Measurements from ENCODE around the gene FRMD3.

FRMD3 gene

DNA sequence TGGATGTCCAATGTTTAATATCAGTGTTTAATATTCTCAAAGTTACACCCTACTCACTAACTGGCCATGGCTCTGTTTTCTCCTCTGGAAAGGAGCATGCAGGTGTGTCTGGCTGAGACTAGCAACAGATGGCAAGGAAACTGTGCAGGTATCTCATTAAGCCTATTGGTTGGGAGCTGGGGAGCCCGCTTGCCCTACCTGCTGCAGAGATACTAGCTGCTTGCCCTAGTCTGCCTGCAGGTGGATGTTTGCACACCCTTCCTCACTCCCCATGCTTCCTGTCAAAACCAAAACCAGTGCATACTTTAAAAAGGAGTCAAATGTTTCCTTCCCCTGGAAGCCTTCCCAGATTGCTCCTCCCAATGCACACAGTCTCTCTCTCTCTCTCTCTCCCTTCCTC lies 247.0 kb downstream of the FRMD3 start:
- CTCF ChIA-PET, result no interaction called here
- TF ChIP-seq, protein P1, sequence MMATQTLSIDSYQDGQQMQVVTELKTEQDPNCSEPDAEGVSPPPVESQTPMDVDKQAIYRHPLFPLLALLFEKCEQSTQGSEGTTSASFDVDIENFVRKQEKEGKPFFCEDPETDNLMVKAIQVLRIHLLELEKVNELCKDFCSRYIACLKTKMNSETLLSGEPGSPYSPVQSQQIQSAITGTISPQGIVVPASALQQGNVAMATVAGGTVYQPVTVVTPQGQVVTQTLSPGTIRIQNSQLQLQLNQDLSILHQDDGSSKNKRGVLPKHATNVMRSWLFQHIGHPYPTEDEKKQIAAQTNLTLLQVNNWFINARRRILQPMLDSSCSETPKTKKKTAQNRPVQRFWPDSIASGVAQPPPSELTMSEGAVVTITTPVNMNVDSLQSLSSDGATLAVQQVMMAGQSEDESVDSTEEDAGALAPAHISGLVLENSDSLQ (IDR thresholded peaks at IDR 0.05), result no peak
- no peak for TF ChIP-seq FOXA1 (IDR thresholded peaks at IDR 0.05)
- TF ChIP-seq TARDBP (IDR thresholded peaks at IDR 0.05), result no peak
- TF ChIP-seq FOXK2 (IDR thresholded peaks at IDR 0.05), result no peak
- no peak for TF ChIP-seq NFRKB (IDR thresholded peaks at IDR 0.05)
- no peak for TF ChIP-seq ELF4 (IDR thresholded peaks at IDR 0.05)
- no peak for TF ChIP-seq SP1 (IDR thresholded peaks at IDR 0.05)
- no peak for TF ChIP-seq L3MBTL2 (conservative IDR thresholded peaks at IDR 0.05)
- TF ChIP-seq HDGF (IDR thresholded peaks at IDR 0.05; ENCODE audit: borderline replicate concordance), result no peak
- no peak for TF ChIP-seq CTBP1 (IDR thresholded peaks at IDR 0.05; ENCODE audit: borderline replicate concordance)
- no peak for TF ChIP-seq ZNF384 (IDR thresholded peaks at IDR 0.05)
- TF ChIP-seq BHLHE40 (IDR thresholded peaks at IDR 0.05; ENCODE audit: borderline replicate concordance), result no peak
- no peak for TF ChIP-seq SUZ12 (IDR thresholded peaks at IDR 0.05)
- no peak for TF ChIP-seq FOXM1 (IDR thresholded peaks at IDR 0.05; ENCODE audit: borderline replicate concordance)
- no peak for TF ChIP-seq LEF1 (IDR thresholded peaks at IDR 0.05; ENCODE audit: borderline replicate concordance)
- no peak for TF ChIP-seq ARNT (IDR thresholded peaks at IDR 0.05)
- POLR2A ChIA-PET, result no interaction called here
- no peak for DNase-seq (ENCODE audit: extremely low spot score)

DNA sequence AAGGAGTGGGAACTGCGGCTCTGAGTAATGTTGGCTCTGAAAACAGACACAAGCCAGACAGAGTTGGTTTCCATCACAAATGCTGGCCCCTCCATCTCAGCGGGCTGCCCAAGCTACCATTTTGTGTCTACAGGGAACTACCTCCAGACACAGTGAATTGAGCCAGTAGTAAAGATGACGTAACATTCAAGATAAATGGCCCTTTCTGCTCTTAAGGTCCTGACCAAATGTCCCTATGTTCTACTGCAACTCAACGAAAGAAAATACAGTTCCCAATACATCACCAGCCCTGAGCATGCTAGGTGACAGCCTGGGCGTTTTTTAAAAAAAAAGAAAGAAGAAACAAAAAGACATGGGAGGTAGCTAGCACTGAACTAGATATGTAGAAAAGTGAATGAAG lies 247.5 kb downstream of the FRMD3 start:
- CTCF ChIA-PET, result no interaction called here
- no peak for DNase-seq (ENCODE audit: extremely low spot score)
- POLR2A ChIA-PET, result no interaction called here
- TF ChIP-seq FOXM1 (IDR thresholded peaks at IDR 0.05; ENCODE audit: borderline replicate concordance) (no peak), ELF4 (IDR thresholded peaks at IDR 0.05) (no peak), CTBP1 (IDR thresholded peaks at IDR 0.05; ENCODE audit: borderline replicate concordance) (no peak), NFRKB (IDR thresholded peaks at IDR 0.05) (no peak), LEF1 (IDR thresholded peaks at IDR 0.05; ENCODE audit: borderline replicate concordance) (no peak), FOXA1 (IDR thresholded peaks at IDR 0.05) (no peak), FOXK2 (IDR thresholded peaks at IDR 0.05) (no peak), L3MBTL2 (conservative IDR thresholded peaks at IDR 0.05) (no peak), ARNT (IDR thresholded peaks at IDR 0.05) (no peak), SUZ12 (IDR thresholded peaks at IDR 0.05) (no peak), HDGF (IDR thresholded peaks at IDR 0.05; ENCODE audit: borderline replicate concordance) (no peak), ZNF384 (IDR thresholded peaks at IDR 0.05) (no peak), TARDBP (IDR thresholded peaks at IDR 0.05) (no peak), SP1 (IDR thresholded peaks at IDR 0.05) (no peak), BHLHE40 (IDR thresholded peaks at IDR 0.05; ENCODE audit: borderline replicate concordance) (no peak)
- TF ChIP-seq, protein P1 (IDR thresholded peaks at IDR 0.05), result no peak

- ChIA-PET POLR2A (no interaction called here), CTCF (no interaction called here)
- TF ChIP-seq NFRKB (IDR thresholded peaks at IDR 0.05), result no peak
- TF ChIP-seq L3MBTL2 (conservative IDR thresholded peaks at IDR 0.05), result no peak
- no peak for TF ChIP-seq BHLHE40 (IDR thresholded peaks at IDR 0.05; ENCODE audit: borderline replicate concordance)
- TF ChIP-seq CTBP1 (IDR thresholded peaks at IDR 0.05; ENCODE audit: borderline replicate concordance), result no peak
- TF ChIP-seq TARDBP (IDR thresholded peaks at IDR 0.05), result no peak
- no peak for TF ChIP-seq ZNF384 (IDR thresholded peaks at IDR 0.05)
- no peak for TF ChIP-seq ELF4 (IDR thresholded peaks at IDR 0.05)
- TF ChIP-seq, protein P1 (IDR thresholded peaks at IDR 0.05), result no peak
- no peak for TF ChIP-seq ARNT (IDR thresholded peaks at IDR 0.05)
- no peak for TF ChIP-seq SP1 (IDR thresholded peaks at IDR 0.05)
- TF ChIP-seq FOXK2 (IDR thresholded peaks at IDR 0.05), result no peak
- TF ChIP-seq FOXA1 (IDR thresholded peaks at IDR 0.05), result no peak
- no peak for TF ChIP-seq HDGF (IDR thresholded peaks at IDR 0.05; ENCODE audit: borderline replicate concordance)
- TF ChIP-seq FOXM1 (IDR thresholded peaks at IDR 0.05; ENCODE audit: borderline replicate concordance), result no peak
- no peak for TF ChIP-seq SUZ12 (IDR thresholded peaks at IDR 0.05)
- no peak for DNase-seq (ENCODE audit: extremely low spot score)
These were observed 251.2 kb downstream of the FRMD3 start for GRCh38 chr9:83287021-83287420.

- POLR2A ChIA-PET, result no interaction called here
These were observed 252.6 kb downstream of the FRMD3 start for GRCh38 chr9:83285445-83286225.

More at GRCh38 chr9:83285445-83286225, 252.6 kb downstream of the FRMD3 start:
- CTCF ChIA-PET, result interaction anchor here (0.5 kb wide), 1 partner anchor 61 kb away, joined by 3 read pairs; no protein-coding TSS in a partner anchor
- TF ChIP-seq, protein P1 (IDR thresholded peaks at IDR 0.05), result no peak
- TF ChIP-seq BHLHE40 (IDR thresholded peaks at IDR 0.05; ENCODE audit: borderline replicate concordance) (no peak), LEF1 (IDR thresholded peaks at IDR 0.05; ENCODE audit: borderline replicate concordance) (no peak), L3MBTL2 (conservative IDR thresholded peaks at IDR 0.05) (no peak), ARNT (IDR thresholded peaks at IDR 0.05) (no peak), SUZ12 (IDR thresholded peaks at IDR 0.05) (no peak), NFRKB (IDR thresholded peaks at IDR 0.05) (no peak), FOXM1 (IDR thresholded peaks at IDR 0.05; ENCODE audit: borderline replicate concordance) (no peak), ZNF384 (IDR thresholded peaks at IDR 0.05) (no peak), FOXA1 (IDR thresholded peaks at IDR 0.05) (no peak), FOXK2 (IDR thresholded peaks at IDR 0.05) (no peak), SP1 (IDR thresholded peaks at IDR 0.05) (no peak), CTBP1 (IDR thresholded peaks at IDR 0.05; ENCODE audit: borderline replicate concordance) (no peak), ELF4 (IDR thresholded peaks at IDR 0.05) (no peak), TARDBP (IDR thresholded peaks at IDR 0.05) (no peak), HDGF (IDR thresholded peaks at IDR 0.05; ENCODE audit: borderline replicate concordance) (no peak)
- no peak for DNase-seq (ENCODE audit: extremely low spot score)

Data from HEK293T (cell line).